AG09309 (cell line): ENCODE measurements around the gene APBA2.

Source experiments
- DNase-seq: peaks from one replicate; pipeline ENCODE4 v3.0.0-alpha.2; 2010; ENCODE audit warnings: low read depth
- H3K4me3 ChIP-seq: 2 replicates; pipeline ENCODE4 v1.5.1; 2011; ENCODE audit warnings: mild to moderate bottlenecking, low read depth, low read length, moderate library complexity; ENCODE audit not compliant: control insufficient read depth
- TF ChIP-seq, protein P1 (sequence below): IDR thresholded peaks from 2 replicates; pipeline ENCODE4 v1.5.1; 2011; ENCODE audit warnings: mild to moderate bottlenecking, low read depth, low read length, inconsistent platforms; ENCODE audit not compliant: insufficient read depth, control insufficient read depth; ENCODE audit errors: missing control alignments

APBA2 gene

DNA sequence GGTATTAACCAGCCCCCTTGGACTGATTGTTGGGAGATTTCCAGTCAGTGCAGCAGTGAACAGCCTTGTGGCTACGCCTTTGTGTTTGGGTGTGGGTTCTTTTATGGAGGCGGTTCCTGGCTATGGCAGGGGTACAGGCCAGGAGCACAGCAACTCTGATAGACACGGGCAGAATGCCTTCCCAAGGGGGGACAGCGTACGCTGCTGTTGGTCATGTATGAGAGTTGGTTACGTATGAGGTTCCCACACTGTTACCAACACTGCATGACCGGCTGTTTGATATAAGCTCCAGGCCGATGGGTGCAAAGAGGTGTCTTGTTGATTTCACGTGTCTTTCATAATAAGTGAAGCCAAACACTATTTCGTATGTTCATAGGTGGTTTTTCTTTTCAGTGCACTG is 196.0 kb downstream of the APBA2 start:
- no peak overlapping the region for H3K4me3 ChIP-seq
- DNase-seq, result no peak
- TF ChIP-seq, protein P1, sequence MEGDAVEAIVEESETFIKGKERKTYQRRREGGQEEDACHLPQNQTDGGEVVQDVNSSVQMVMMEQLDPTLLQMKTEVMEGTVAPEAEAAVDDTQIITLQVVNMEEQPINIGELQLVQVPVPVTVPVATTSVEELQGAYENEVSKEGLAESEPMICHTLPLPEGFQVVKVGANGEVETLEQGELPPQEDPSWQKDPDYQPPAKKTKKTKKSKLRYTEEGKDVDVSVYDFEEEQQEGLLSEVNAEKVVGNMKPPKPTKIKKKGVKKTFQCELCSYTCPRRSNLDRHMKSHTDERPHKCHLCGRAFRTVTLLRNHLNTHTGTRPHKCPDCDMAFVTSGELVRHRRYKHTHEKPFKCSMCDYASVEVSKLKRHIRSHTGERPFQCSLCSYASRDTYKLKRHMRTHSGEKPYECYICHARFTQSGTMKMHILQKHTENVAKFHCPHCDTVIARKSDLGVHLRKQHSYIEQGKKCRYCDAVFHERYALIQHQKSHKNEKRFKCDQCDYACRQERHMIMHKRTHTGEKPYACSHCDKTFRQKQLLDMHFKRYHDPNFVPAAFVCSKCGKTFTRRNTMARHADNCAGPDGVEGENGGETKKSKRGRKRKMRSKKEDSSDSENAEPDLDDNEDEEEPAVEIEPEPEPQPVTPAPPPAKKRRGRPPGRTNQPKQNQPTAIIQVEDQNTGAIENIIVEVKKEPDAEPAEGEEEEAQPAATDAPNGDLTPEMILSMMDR, result no peak

DNA sequence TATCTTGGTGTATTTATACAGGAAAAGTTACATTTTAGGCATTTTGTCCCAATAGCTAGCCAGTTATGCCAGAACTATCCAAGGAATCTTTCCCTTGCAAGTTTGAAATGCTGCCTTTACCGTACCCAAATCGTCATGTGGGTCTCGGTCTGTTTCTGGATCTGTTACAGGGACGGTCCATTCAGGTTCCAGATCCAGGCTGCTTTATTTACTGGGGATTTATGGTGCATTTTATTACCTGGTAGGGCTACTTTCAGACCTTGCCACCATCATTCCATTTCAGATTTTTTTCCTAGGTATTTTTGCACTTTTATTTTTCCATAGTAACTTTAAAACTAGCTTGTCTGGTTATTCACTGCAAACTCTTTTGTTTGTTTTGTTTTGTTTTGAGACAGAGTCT is 197.4 kb downstream of the APBA2 start:
- TF ChIP-seq, protein P1, result no peak
- H3K4me3 ChIP-seq, result no peak overlapping the region
- DNase-seq, result no peak

DNA sequence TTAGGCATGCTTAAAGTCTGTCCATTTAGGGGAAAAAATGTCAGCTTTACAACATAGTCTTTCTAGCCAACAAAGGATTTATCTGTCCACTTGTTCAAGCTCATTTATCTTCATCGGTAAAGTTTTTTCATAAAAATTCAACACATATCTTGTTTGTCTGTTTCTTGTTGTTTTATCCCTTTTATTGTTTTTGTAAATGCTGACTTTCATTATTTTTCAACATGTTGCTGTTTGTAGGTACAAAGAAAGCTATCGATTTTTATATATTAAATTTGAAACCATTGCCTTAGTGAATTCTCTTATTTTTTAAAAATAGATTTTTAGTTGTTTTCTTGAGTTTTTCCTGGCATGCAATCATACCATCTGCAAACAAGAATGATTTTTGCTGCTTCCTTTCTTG is 198.1 kb downstream of the APBA2 start:
- TF ChIP-seq, protein P1, result no peak
- H3K4me3 ChIP-seq, result no peak overlapping the region
- no peak for DNase-seq

DNA sequence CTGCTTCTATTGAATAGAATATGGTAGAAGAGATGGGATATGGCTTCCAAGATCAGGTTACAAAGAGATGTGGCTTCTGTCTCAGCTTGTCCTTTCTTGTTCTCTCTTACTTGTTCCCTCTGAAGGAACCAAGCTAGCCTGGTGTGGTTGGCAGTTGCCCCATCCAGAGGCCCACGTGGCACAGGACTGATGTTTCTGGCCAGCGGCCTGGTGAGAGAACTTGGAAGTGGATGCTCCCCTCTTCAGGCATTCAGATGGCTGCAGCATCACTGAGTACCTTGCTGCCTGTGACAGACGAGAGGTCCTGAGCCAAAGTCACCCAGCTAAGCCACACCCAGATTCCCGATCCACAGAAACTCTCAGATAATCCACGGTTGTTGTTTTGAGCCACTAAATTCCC is 200.2 kb downstream of the APBA2 start:
- TF ChIP-seq, protein P1, result no peak
- DNase-seq, result no peak

DNA sequence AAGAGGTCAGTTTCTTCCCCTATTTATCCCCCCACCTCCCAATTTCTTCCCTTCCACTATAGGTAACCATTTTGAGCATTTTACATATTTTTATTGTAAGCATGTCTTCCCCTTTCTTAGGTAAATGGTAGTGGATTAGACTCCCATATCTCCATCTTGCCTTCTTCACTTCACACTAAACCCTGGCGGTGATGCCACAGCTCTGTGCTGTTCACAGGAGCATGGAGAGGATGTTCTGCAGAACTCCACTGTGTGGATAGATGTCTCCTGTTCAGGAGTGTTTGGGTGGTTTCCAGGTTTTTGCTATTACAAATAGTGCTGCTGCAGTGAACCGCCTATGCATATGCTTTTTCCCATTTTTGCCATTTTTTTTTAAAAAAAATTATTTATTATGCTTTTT is 201.1 kb downstream of the APBA2 start:
- no peak for DNase-seq
- no peak overlapping the region for H3K4me3 ChIP-seq
- TF ChIP-seq, protein P1, result no peak

More for the DNA sequence above, 200.2 kb downstream of the APBA2 start:
- H3K4me3 ChIP-seq, result no peak overlapping the region

DNA sequence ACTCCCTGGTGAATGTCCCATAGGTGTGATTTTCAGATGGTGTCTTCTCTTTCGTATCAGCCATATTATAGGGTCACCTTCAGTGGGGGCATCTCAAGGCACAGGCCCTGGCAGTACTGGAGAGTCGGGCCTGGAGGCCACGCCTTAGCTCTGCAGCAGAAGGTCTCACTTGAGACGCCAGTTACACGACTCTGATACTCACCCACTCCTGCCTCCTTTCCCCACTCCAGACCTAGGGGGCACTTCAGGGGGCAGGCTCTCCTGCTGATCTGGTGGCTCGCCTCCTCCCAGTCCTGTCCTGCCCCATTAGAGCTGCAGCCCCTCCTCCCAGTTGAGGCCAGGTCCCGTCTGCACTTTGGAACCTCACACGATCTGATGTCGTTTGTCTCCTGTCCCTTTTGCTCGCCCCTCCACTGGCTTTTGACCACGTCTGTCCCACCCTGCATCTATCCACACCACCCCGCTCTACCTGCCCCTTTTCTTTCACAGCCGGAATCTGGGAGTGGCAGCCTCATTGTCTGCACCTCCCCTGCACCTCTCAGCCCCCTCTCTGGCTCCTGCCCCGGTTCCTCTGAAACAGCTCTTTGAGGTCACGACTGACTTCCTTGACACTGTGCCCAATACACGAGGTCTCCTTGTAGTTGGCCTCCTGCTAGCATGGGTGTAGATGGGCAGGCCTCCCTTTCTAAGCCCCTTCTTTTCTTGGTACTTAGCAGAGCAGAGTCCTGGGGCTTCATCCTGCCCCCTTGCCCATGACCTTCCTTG is 201.9 kb downstream of the APBA2 start:
- DNase-seq, result no peak
- no peak overlapping the region for H3K4me3 ChIP-seq
- TF ChIP-seq, protein P1, result no peak
